A673 (cell line): ENCODE data around the gene CDKAL1. TPM values are rescaled to one million over a fixed set of nuclear protein-coding genes. Genes with fewer than 3 reads are reported as not detected.

Source experiments
- BruUV-seq: library from RNA; stranded (reverse); fragments of 400-500 nt; replicated peaks from 2 replicates; lab custom pipeline; 2021; lab: Mats Ljungman, UMichigan
- CTCF ChIA-PET: fragments of 300-600 bp; sonication (Branson Sonifier 250); formaldehyde crosslinking; loops from one replicate; lab custom pipeline; 2022; ENCODE audit warnings: antibody characterized with exemption; lab: Charles Lee
- POLR2A ChIA-PET: fragments of 300-600 bp; sonication (Branson Sonifier 250); formaldehyde crosslinking; loops from one replicate; lab custom pipeline; 2022; ENCODE audit warnings: antibody characterized with exemption; ENCODE audit not compliant: low non-redundant PET; lab: Charles Lee
- DNase-seq: peaks from one replicate; pipeline ENCODE4 v3.0.0-alpha.2; 2015; ENCODE audit warnings: low spot score
- H3K27ac ChIP-seq: fragments of 200-600 bp; sonication (generic); 2 replicates; pipeline ENCODE4 v1.5.1; 2016; ENCODE audit warnings: mixed run types, low read depth, mild to moderate bottlenecking, mixed read lengths, antibody characterized with exemption, low read length; ENCODE audit not compliant: poor library complexity, severe bottlenecking
- H3K27me3 ChIP-seq: fragments of 200-600 bp; sonication (generic); replicated peaks from 2 replicates; pipeline ENCODE4 v1.6.1; 2017; ENCODE audit warnings: mixed run types, low read depth, mild to moderate bottlenecking, mixed read lengths, antibody characterized with exemption, low read length; ENCODE audit not compliant: insufficient read depth, poor library complexity
- H3K36me3 ChIP-seq: fragments of 200-600 bp; sonication (generic); 2 replicates; pipeline ENCODE4 v1.6.1; 2016; ENCODE audit warnings: mixed run types, mild to moderate bottlenecking, mixed read lengths, antibody characterized with exemption, low read length; ENCODE audit not compliant: insufficient read depth, poor library complexity, severe bottlenecking
- H3K4me1 ChIP-seq: fragments of 200-600 bp; sonication (generic); 2 replicates; pipeline ENCODE4 v1.6.1; 2017; ENCODE audit warnings: mixed run types, mild to moderate bottlenecking, mixed read lengths, antibody characterized with exemption, low read length; ENCODE audit not compliant: insufficient read depth, poor library complexity, severe bottlenecking
- H3K4me3 ChIP-seq: fragments of 200-600 bp; sonication (generic); 2 replicates; pipeline ENCODE4 v1.5.1; 2016; ENCODE audit warnings: low read depth, mixed run types, mild to moderate bottlenecking, mixed read lengths, low read length; ENCODE audit not compliant: poor library complexity, severe bottlenecking
- H3K9me3 ChIP-seq: fragments of 200-600 bp; sonication (generic); 2 replicates; pipeline ENCODE4 v1.6.1; 2016; ENCODE audit warnings: mixed run types, low read depth, mild to moderate bottlenecking, mixed read lengths, antibody characterized with exemption, low read length; ENCODE audit not compliant: poor library complexity, severe bottlenecking
- EZH2 ChIP-seq: fragments of 200-600 bp; sonication (generic); IDR thresholded peaks from 2 replicates; pipeline ENCODE4 v1.6.1; 2017; ENCODE audit warnings: borderline replicate concordance, low read depth, mild to moderate bottlenecking, mixed read lengths, antibody characterized with exemption, low read length; ENCODE audit not compliant: poor library complexity, severe bottlenecking
- intact Hi-C: fragments of 100-400 bp; cut with micrococcal nuclease; formaldehyde crosslinking; loops from one replicate; pipeline ENCODE4 v1.10.0; 2022; ENCODE audit not compliant: unreplicated experiment
- total RNA-seq: library from RNA; stranded (reverse); gene quantifications from 2 replicates; pipeline ENCODE4 v1.2.3, GENCODE V29; 2021
- TF ChIP-seq, protein P1 (sequence below): fragments of 300-800, 200-600 bp; sonication (generic); conservative IDR thresholded peaks from 2 replicates; pipeline ENCODE4 v1.5.1; 2017; ENCODE audit warnings: low read depth, mild to moderate bottlenecking, antibody characterized with exemption, low read length, moderate library complexity, mixed read lengths

Gene CDKAL1
- total RNA-seq, 1 experiment from 2014 or later = 35.5 TPM

DNA sequence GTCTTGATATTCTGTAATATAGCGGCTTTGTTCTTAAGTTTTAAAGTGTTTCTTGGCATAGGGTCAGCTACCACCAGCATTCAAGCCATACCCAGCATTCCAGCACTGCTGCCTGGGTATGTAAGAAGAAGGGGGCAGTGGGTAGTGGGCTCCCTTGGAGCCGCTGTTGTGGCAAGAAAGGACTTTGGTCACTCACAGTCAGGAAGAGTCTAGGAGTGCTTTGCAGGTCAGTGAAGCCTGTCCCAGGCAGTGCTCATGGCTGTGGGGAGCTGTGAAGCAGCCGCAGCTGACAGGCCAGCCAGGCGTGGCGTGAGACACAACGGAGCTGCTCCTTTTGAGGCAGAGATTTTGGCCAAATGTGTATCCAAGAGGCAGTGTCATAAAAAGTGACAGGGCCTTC is 512.0 kb downstream of the CDKAL1 start:
- peaks cover 12% of the 10 kb centered on the region for H3K4me1 ChIP-seq
- ChIA-PET POLR2A (no interaction called here), CTCF (no interaction called here)
- H3K4me3 ChIP-seq = no peak overlapping the region
- no peaks in the 10 kb centered on the region for H3K27me3 ChIP-seq
- no peaks in the 10 kb centered on the region for H3K36me3 ChIP-seq
- TF ChIP-seq EZH2 = no peak
- TF ChIP-seq, protein P1, sequence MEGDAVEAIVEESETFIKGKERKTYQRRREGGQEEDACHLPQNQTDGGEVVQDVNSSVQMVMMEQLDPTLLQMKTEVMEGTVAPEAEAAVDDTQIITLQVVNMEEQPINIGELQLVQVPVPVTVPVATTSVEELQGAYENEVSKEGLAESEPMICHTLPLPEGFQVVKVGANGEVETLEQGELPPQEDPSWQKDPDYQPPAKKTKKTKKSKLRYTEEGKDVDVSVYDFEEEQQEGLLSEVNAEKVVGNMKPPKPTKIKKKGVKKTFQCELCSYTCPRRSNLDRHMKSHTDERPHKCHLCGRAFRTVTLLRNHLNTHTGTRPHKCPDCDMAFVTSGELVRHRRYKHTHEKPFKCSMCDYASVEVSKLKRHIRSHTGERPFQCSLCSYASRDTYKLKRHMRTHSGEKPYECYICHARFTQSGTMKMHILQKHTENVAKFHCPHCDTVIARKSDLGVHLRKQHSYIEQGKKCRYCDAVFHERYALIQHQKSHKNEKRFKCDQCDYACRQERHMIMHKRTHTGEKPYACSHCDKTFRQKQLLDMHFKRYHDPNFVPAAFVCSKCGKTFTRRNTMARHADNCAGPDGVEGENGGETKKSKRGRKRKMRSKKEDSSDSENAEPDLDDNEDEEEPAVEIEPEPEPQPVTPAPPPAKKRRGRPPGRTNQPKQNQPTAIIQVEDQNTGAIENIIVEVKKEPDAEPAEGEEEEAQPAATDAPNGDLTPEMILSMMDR = no peak
- BruUV-seq = no TSS peak
- no peak overlapping the region for H3K27ac ChIP-seq
- H3K9me3 ChIP-seq = no peaks in the 10 kb centered on the region
- intact Hi-C loops = no loop called here
- DNase-seq = no peak

DNA sequence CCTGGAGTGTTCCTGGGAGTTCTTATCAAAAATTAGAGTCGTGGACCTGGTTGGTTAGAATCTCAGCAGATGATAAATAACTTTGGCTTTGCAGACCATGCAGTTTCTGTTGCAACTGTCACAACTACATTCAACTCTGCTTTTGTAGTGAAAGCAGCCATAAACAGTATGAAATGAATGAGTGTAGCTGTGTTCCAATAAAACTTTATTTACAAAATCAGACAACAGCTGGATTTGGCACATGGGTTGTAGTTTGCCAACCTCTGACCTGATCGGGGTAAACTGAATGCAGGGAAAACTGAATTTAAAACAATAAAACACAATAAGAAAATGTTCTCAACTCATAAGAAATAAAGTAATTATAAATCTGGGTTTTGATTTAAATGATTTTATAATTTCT is 513.8 kb downstream of the CDKAL1 start:
- peaks cover 12% of the 10 kb centered on the region for H3K4me1 ChIP-seq
- DNase-seq = no peak
- H3K27ac ChIP-seq = no peak overlapping the region
- no peaks in the 10 kb centered on the region for H3K9me3 ChIP-seq
- ChIA-PET CTCF (no interaction called here), POLR2A (no interaction called here)
- no TSS peak for BruUV-seq
- no peak overlapping the region for H3K4me3 ChIP-seq
- no peaks in the 10 kb centered on the region for H3K36me3 ChIP-seq
- TF ChIP-seq, protein P1 = no peak
- no peak for TF ChIP-seq EZH2
- intact Hi-C loops = no loop called here
- H3K27me3 ChIP-seq = no peaks in the 10 kb centered on the region

DNA sequence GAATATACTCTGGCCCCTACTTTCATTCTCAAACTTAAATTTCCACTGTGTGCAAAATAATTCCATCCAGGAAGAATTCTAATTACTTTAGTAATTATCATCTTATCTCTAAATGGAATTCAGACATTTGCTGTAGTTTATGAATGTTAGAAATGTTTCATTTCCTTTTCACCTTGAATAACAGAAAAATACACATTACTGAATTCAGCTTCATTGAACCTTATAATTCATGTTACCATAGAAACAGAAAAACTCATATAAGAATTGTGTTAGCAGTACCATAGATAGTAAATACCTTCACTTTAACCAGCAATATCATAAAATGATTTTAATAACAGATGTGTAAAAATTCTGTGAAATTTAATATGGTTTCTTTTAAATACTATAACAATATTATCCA is 514.9 kb downstream of the CDKAL1 start:
- no peaks in the 10 kb centered on the region for H3K9me3 ChIP-seq
- H3K27ac ChIP-seq = no peak overlapping the region
- no peaks in the 10 kb centered on the region for H3K36me3 ChIP-seq
- intact Hi-C loops = no loop called here
- POLR2A ChIA-PET = no interaction called here
- CTCF ChIA-PET = no interaction called here
- peaks cover 12% of the 10 kb centered on the region for H3K4me1 ChIP-seq
- no peak for DNase-seq
- H3K4me3 ChIP-seq = no peak overlapping the region
- no TSS peak for BruUV-seq
- TF ChIP-seq, protein P1 = no peak
- TF ChIP-seq EZH2 = no peak
- H3K27me3 ChIP-seq = no peaks in the 10 kb centered on the region
